ENCODE results near the gene HERC5.

HERC5 gene

DNA sequence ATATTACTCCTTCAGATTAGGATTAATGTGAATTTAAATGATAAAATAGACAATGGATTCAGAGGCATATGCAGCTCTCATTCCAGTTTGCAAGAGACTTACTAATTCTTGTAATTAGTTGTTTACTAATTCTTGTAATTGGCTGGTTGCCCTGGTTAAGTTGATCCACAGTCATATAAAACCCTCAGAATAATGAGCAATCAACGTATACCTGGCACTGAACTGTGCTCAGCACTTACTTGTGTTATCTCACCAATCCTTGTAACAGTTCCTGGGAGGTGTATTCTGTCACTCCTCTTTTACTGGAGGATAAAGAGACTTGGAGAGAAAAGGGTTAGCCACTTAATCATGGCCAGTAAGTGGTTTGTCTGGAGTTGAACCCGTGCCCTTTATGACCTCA lies 10.5 kb downstream of the HERC5 start:
- TF ChIP-seq, protein P1, sequence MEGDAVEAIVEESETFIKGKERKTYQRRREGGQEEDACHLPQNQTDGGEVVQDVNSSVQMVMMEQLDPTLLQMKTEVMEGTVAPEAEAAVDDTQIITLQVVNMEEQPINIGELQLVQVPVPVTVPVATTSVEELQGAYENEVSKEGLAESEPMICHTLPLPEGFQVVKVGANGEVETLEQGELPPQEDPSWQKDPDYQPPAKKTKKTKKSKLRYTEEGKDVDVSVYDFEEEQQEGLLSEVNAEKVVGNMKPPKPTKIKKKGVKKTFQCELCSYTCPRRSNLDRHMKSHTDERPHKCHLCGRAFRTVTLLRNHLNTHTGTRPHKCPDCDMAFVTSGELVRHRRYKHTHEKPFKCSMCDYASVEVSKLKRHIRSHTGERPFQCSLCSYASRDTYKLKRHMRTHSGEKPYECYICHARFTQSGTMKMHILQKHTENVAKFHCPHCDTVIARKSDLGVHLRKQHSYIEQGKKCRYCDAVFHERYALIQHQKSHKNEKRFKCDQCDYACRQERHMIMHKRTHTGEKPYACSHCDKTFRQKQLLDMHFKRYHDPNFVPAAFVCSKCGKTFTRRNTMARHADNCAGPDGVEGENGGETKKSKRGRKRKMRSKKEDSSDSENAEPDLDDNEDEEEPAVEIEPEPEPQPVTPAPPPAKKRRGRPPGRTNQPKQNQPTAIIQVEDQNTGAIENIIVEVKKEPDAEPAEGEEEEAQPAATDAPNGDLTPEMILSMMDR (IDR thresholded peaks at IDR 0.05; ENCODE audit: extremely low read depth, missing control alignments), result no peak
- DNase-seq (ENCODE audit: low spot score), result no peak

DNA sequence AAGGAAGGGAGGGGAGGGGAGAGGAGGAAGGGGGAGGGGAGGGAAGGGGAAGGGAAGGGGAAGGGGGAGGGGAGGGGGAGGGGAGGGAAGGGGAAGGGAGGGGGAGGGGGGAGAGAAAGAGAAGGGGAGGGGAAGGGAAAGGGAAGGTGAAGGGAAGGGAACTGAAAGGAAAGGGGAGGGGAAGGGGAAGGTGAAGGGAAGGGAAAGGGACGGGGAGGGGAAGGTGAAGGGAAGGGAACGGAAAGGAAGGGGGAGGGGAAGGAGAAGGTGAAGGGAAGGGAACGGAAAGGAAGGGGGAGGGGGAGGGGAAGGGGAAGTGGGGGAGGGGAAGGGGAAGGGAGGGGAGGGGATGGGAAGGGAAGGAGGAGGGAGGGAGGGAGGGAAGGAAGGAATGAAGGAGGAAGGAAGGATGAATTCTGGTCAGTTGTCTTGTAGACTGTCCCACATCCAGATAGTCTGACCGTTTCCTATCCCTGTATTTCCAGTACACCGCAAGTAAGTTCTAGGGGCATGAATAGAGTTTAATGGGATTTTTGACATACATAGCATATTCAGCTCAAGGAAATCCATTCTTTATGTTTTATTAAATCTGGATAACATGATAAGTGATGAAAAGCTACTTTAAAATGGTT lies 20.4 kb downstream of the HERC5 start:
- no peak for DNase-seq (ENCODE audit: low spot score)
- TF ChIP-seq, protein P1 (IDR thresholded peaks at IDR 0.05; ENCODE audit: extremely low read depth, missing control alignments), result no peak

DNA sequence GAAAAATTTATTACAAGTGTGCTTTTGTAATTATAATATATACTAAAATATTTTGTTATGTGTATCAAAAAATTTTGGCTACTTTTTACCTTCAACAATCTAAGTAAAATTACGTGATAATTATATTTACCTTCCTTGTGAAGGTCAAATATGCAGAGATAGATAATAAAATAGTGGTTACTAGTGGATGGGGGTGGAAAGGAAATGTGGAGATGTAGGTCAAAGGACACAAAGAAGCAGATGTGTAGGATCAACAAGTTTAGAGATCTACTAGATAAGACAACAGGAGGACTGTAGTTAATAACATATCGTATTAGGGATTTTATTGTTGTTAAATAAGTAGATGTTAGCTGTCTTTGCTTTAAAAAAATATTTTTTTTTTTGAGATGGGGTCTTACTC lies 21.3 kb downstream of the HERC5 start:
- no peak for DNase-seq (ENCODE audit: low spot score)
- TF ChIP-seq, protein P1 (IDR thresholded peaks at IDR 0.05; ENCODE audit: extremely low read depth, missing control alignments), result no peak

DNA sequence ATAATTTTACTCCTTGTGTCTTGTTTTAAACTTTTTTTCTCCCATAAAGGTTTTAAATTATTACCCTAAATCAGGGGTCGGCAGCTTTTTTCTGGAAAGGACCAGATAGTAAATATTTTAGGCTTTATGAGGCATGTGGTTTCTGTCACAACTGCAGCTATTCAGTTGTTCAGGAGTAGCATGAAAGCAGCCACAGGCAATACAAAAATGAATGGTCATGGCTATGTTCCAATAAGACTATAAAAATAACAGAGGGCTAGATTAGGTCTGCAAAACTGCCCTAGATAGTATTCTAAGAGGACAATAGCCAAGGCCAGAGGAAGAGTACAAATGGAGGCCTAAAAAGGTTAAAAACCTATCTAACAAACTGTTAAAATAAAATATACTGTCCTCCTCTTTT lies 24.6 kb downstream of the HERC5 start:
- DNase-seq (ENCODE audit: low spot score), result no peak
- TF ChIP-seq, protein P1 (IDR thresholded peaks at IDR 0.05; ENCODE audit: extremely low read depth, missing control alignments), result no peak

DNA sequence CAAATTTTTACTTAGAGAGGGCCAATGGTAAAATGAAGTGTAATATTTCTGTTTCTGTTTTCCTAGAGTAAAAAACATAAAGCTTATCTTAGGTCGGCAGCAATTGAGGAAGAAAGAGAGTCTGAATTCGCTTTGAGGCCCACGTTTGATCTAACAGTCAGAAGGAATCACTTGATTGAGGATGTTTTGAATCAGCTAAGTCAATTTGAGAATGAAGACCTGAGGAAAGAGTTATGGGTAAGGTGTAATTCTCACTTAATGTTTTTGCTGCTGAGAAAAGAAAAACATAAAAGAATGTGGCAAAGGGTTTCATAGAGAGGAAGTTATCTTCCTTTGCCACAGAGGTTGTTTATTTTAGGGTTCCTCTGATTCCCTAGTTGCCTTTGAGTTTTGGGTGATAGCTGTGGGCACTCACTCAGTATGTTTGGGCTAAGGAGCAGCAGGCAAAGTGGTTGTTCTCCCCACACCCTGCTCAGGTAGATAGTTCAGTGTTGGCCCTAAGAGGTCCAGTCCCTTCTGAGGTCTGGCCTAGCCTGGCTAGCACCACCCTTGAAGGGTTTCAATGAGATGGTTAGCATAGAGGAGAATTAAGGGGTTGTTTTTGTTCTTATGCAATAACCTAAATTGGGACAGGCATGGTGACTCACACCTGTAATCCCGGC lies 32.3 kb downstream of the HERC5 start:
- no peak for DNase-seq (ENCODE audit: low spot score)
- TF ChIP-seq, protein P1 (IDR thresholded peaks at IDR 0.05; ENCODE audit: extremely low read depth, missing control alignments), result no peak

DNA sequence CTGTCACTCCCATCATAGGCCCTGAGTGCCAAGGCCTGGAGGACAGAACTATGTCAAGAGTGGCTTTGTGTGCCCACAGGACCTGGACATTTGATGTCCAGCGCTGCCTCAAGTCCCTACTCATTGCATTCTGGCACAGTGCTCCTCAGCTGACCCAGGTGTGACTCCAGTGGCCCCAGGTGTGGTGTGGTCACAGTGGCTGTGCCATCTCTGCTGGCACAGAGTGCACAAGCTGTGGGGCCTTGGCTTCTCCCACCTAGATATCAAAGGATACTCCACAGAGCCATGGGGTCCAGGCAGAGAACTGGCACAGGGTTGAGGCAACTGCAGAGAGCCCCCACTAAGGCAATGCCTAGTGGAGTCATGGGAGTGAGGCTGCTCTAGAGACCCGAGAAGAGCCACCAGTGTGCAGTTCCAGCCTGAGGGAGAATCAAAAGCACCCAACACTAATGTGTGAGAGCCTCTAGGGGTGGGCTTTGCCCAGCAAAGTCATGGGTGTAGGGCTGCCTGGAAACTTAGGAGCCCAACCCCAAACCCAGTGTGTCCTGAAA lies 41.0 kb downstream of the HERC5 start:
- DNase-seq (ENCODE audit: low spot score), result no peak
- TF ChIP-seq, protein P1 (IDR thresholded peaks at IDR 0.05; ENCODE audit: extremely low read depth, missing control alignments), result no peak

DNA sequence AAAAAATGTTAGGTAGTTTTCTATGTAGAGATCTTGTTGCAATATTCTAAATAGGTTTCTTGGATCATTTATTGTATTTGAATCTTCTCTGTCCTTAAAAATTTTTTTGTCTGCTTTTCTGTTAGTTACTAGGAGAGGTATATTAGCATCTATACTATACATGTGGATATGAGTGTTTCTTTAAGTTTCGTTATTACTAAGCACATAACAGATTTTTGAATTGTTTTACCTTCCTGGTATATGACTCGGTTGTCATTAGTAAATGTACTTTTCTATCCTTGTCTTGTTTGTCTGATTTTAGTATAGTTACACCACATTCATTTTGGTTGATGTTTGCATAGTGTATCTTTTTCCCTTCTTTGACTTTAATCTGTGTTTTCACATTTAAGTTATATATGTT lies 46.4 kb downstream of the HERC5 start:
- TF ChIP-seq, protein P1 (IDR thresholded peaks at IDR 0.05; ENCODE audit: extremely low read depth, missing control alignments), result no peak
- DNase-seq (ENCODE audit: low spot score), result no peak

Measured in GM20000 (cell line).